GM23248 (cell line): Measurements from ENCODE around the gene IRAG1. TPM values are rescaled to one million over a fixed set of nuclear protein-coding genes. Genes with fewer than 3 reads are reported as not detected.

Experiments
- DNase-seq: peaks from one replicate; pipeline ENCODE4 v3.0.0-alpha.2; 2015
- H2AFZ ChIP-seq: fragments of 200-600 bp; sonication (generic); 2 replicates; pipeline ENCODE4 v1.6.1; 2016; ENCODE audit warnings: antibody characterized with exemption
- H3F3A ChIP-seq: fragments of 200-600 bp; sonication (generic); 2 replicates; pipeline ENCODE4 v1.6.1; 2016; ENCODE audit warnings: mild to moderate bottlenecking, antibody characterized with exemption, mixed run types; ENCODE audit not compliant: insufficient read depth
- H3K27ac ChIP-seq: fragments of 200-600 bp; sonication (generic); 2 replicates; pipeline ENCODE4 v1.5.1; 2016; ENCODE audit warnings: mild to moderate bottlenecking
- H3K27me3 ChIP-seq: fragments of 200-600 bp; sonication (generic); replicated peaks from 2 replicates; pipeline ENCODE4 v1.6.1; 2016; ENCODE audit warnings: mild to moderate bottlenecking; ENCODE audit not compliant: insufficient read depth
- H3K36me3 ChIP-seq: fragments of 200-600 bp; sonication (generic); 2 replicates; pipeline ENCODE4 v1.6.1; 2016; ENCODE audit warnings: low read depth, mild to moderate bottlenecking
- H3K4me1 ChIP-seq: fragments of 200-600 bp; sonication (generic); 2 replicates; pipeline ENCODE4 v1.6.1; 2016; ENCODE audit warnings: mild to moderate bottlenecking; ENCODE audit not compliant: insufficient read depth
- H3K4me2 ChIP-seq: fragments of 200-600 bp; sonication (generic); one replicate; pipeline ENCODE4 v1.6.1; 2016; ENCODE audit warnings: mild to moderate bottlenecking; ENCODE audit not compliant: unreplicated experiment
- H3K4me3 ChIP-seq: fragments of 200-600 bp; sonication (generic); 2 replicates; pipeline ENCODE4 v1.5.1; 2016; ENCODE audit warnings: mild to moderate bottlenecking
- H3K79me2 ChIP-seq: fragments of 200-600 bp; sonication (generic); 2 replicates; pipeline ENCODE4 v1.6.1; 2016; ENCODE audit warnings: mild to moderate bottlenecking; ENCODE audit not compliant: insufficient read depth
- H3K9ac ChIP-seq: fragments of 200-600 bp; sonication (generic); 2 replicates; pipeline ENCODE4 v1.6.1; 2016; ENCODE audit warnings: mild to moderate bottlenecking
- H3K9me2 ChIP-seq: fragments of 200-600 bp; sonication (generic); 2 replicates; pipeline ENCODE4 v1.6.1; 2016; ENCODE audit warnings: mixed run types, mild to moderate bottlenecking, moderate library complexity; ENCODE audit not compliant: insufficient read depth
- H3K9me3 ChIP-seq: fragments of 200-600 bp; sonication (generic); one replicate; pipeline ENCODE4 v1.6.1; 2017; ENCODE audit warnings: low read depth
- H4K20me1 ChIP-seq: fragments of 200-600 bp; sonication (generic); 2 replicates; pipeline ENCODE4 v1.6.0; 2016; ENCODE audit not compliant: insufficient read depth
- EZH2 ChIP-seq: fragments of 200-600 bp; sonication (generic); IDR thresholded peaks from 2 replicates; pipeline ENCODE4 v1.6.1; 2018; ENCODE audit warnings: antibody characterized with exemption, mild to moderate bottlenecking; ENCODE audit not compliant: insufficient read depth, poor library complexity, severe bottlenecking
- EZH2phosphoT487 ChIP-seq: fragments of 200-600 bp; sonication (generic); IDR thresholded peaks from 2 replicates; pipeline ENCODE4 v1.6.1; 2018; ENCODE audit warnings: antibody characterized with exemption, moderate library complexity, mild to moderate bottlenecking, low read depth; ENCODE audit not compliant: insufficient read depth
- WGBS, 2 experiments: methylation state at CpG; one replicate each; pipeline ENCODE4 v1.1.6; 2015 to 2017; ENCODE audit warnings: low lambda C conversion rate in 2 of 2, low coverage in 1 of 2; ENCODE audit errors: missing lambda C conversion rate in 2 of 2; 5-methylcytosine and 5-hydroxymethylcytosine counted together
- in situ Hi-C: fragments of 300-500 bp; cut with MboI; formaldehyde crosslinking; loops from 2 replicates; pipeline ENCODE4 v1.15.0; 2020
- polyA plus RNA-seq: library from polyadenylated mRNA; unstranded; fragments of >200 nt; fragmentation: Nextera tagmentation; extraction: Ambion mirVana; gene quantifications from 2 replicates; pipeline ENCODE4 v1.2.1, GENCODE V29; 2016
- total RNA-seq: library from RNA; depleted of rRNA; stranded (reverse); fragments of >200 nt; shearing (Covaris generic); gene quantifications from 2 replicates; pipeline ENCODE4 v1.2.3, GENCODE V29; 2014; rRNA removed

IRAG1 gene, protein sequence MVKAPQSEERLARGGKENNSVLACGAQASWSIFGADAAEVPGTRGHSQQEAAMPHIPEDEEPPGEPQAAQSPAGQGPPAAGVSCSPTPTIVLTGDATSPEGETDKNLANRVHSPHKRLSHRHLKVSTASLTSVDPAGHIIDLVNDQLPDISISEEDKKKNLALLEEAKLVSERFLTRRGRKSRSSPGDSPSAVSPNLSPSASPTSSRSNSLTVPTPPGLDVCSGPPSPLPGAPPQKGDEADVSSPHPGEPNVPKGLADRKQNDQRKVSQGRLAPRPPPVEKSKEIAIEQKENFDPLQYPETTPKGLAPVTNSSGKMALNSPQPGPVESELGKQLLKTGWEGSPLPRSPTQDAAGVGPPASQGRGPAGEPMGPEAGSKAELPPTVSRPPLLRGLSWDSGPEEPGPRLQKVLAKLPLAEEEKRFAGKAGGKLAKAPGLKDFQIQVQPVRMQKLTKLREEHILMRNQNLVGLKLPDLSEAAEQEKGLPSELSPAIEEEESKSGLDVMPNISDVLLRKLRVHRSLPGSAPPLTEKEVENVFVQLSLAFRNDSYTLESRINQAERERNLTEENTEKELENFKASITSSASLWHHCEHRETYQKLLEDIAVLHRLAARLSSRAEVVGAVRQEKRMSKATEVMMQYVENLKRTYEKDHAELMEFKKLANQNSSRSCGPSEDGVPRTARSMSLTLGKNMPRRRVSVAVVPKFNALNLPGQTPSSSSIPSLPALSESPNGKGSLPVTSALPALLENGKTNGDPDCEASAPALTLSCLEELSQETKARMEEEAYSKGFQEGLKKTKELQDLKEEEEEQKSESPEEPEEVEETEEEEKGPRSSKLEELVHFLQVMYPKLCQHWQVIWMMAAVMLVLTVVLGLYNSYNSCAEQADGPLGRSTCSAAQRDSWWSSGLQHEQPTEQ
- total RNA-seq, result 5.9 and 6.7 TPM in 2 replicates
- polyA plus RNA-seq, result 4.5 and 5.3 TPM in 2 replicates

- Histone ChIP-seq H3K36me3 (no peaks in the 10 kb centered on the region), H3K9ac (peak within 1 kb of the TSS; percentile 59), H3K27me3 (no peaks in the 10 kb centered on the region), H3K27ac (peak within 1 kb of the TSS; percentile 51), H3K4me3 (peak within 1 kb of the TSS; percentile 63), H3F3A (peaks cover 13% of the 10 kb centered on the region), H3K9me3 (no peaks in the 10 kb centered on the region), H2AFZ (peak within 1 kb of the TSS; percentile 86), H3K79me2 (peaks cover 11% of the 10 kb centered on the region; the same call in 1 of the 2 replicates), H4K20me1 (no peaks in the 10 kb centered on the region), H3K9me2 (no peaks in the 10 kb centered on the region), H3K4me1 (peaks cover 26% of the 10 kb centered on the region), H3K4me2 (peak within 1 kb of the TSS; percentile 76)
- TF ChIP-seq EZH2, result no peak
- no peak for TF ChIP-seq EZH2phosphoT487
- DNase-seq, result peak; percentile 77
- in situ Hi-C loops, result no loop called here
- WGBS, 2 experiments, result 16% methylated on average over 18 of the region's 18 CpGs
Measured at GRCh38 chr11:10693509-10694081, at the start of gene IRAG1. Gene IRAG1, minus strand, starts transcription at chr11:10693755. Its CDS starts 153 bp downstream, at chr11:10693602.

GRCh38 chr11:10742460-10743208 lies 49.1 kb upstream of the IRAG1 start:
- Histone ChIP-seq H3K4me1 (peaks cover 9% of the 10 kb centered on the region), H3K27me3 (no peaks in the 10 kb centered on the region), H3K9ac (no peak overlapping the region), H3K79me2 (no peaks in the 10 kb centered on the region), H4K20me1 (no peaks in the 10 kb centered on the region), H3F3A (no peaks in the 10 kb centered on the region), H3K4me3 (no peak overlapping the region), H3K4me2 (no peak overlapping the region), H3K27ac (no peak overlapping the region), H3K9me3 (no peaks in the 10 kb centered on the region), H3K36me3 (no peaks in the 10 kb centered on the region), H3K9me2 (no peaks in the 10 kb centered on the region), H2AFZ (no peak overlapping the region)
- TF ChIP-seq EZH2phosphoT487 (no peak), EZH2 (no peak)
- DNase-seq, result peak; percentile 87
- in situ Hi-C loops, result loop anchor here (25.0 kb wide), 1 partner anchor 755 kb away; no protein-coding TSS in a partner anchor
- WGBS, 2 experiments, result 62% methylated on average over 9 of the region's 9 CpGs

DNA sequence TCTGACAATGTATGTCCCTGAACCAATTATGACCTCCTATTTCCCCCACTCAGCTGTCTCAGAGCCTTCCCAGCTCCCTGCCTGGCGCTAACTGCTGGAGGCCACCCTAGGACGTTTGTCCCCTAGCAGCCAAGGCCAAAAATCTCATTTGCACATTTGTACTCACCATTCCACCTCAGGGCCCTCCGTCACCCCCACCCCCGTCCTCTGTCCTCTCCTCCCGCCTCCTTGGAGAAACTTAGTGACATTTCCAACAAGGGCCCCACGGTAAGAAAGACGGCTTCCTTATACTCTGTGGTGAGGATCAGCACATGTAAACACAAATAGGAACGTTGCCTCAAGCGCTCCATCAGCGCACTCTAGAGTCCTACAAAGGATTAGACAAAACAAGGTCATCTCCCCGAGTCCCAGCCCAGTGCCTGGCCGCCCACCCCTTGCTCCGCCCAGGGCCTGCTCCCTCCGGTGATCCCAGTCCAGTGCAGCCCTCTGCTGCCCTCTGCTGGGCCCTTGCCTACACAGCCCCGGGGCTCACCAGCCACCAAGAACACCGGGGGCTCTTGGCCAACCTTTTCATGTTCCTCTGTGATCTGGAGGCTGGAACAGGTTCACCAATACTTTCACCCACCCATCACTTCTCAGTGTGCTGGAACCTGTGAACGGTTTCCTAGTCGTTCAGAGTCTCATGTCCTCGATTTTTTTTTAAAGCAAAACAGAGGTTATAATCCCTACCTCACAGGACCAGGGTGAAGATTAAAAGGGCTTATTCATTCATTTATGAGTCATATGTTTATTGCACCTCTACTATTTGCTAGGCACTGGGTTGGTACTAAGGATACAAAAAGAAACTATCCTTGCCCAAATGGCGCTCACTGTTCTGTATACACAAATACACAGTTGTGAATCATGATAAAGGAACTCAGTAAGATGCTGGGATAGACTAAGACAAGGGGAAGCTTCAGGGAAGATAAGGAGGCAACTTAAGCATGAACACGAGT lies 42.2 kb upstream of the IRAG1 start:
- no peaks in the 10 kb centered on the region for H3K36me3 ChIP-seq
- no peaks in the 10 kb centered on the region for H3K9me3 ChIP-seq
- no peaks in the 10 kb centered on the region for H4K20me1 ChIP-seq
- peak overlapping the region; percentile 73 for H3K4me3 ChIP-seq
- peak overlapping the region; percentile 89 for H3K4me2 ChIP-seq
- peaks cover 13% of the 10 kb centered on the region; the same call in 1 of the 2 replicates for H3K4me1 ChIP-seq
- TF ChIP-seq EZH2 (no peak), EZH2phosphoT487 (no peak)
- H3F3A ChIP-seq, result peaks cover 4% of the 10 kb centered on the region; the same call in 1 of the 2 replicates
- peak overlapping the region; percentile 73 for H3K9ac ChIP-seq
- H2AFZ ChIP-seq, result peak overlapping the region; percentile 86
- no peaks in the 10 kb centered on the region for H3K9me2 ChIP-seq
- DNase-seq, result peak; percentile 98
- H3K27me3 ChIP-seq, result no peaks in the 10 kb centered on the region
- 4 to 9% methylated on average over 17 to 21 of the region's 21 CpGs for WGBS, 2 experiments
- no peaks in the 10 kb centered on the region for H3K79me2 ChIP-seq
- H3K27ac ChIP-seq, result peak overlapping the region; percentile 72
- in situ Hi-C loops, result loop anchor here (10.0 to 25.0 kb wide), 4 partner anchors 211 to 748 kb away; no protein-coding TSS in a partner anchor
